Activated CD8-positive, alpha-beta memory T cell treated with anti-CD3 and anti-CD28 coated beads, Interleukin-2, amount 50 U/mL, for 48 hours (primary cell): ENCODE measurements around the gene WDR47.
A peak's percentile ranks its signal among the peaks of the same experiment; 100 is the strongest.
"Not testable (repeated sequence)": the region's sequence is repeated elsewhere in the genome, so short reads cannot be mapped to it uniquely, and the experiment has no call there.

Experiments used
- DNase-seq: peaks from one replicate; pipeline ENCODE4 v3.0.0-alpha.2; 2020

The WDR47 gene

GRCh38 chr1:109041621-109042468 lies at the start of gene WDR47:
Gene WDR47 (minus strand): TSS chr1:109042102. CDS start chr1:109023512, 18,590 bp downstream.
- DNase-seq: peak; percentile 95

DNA sequence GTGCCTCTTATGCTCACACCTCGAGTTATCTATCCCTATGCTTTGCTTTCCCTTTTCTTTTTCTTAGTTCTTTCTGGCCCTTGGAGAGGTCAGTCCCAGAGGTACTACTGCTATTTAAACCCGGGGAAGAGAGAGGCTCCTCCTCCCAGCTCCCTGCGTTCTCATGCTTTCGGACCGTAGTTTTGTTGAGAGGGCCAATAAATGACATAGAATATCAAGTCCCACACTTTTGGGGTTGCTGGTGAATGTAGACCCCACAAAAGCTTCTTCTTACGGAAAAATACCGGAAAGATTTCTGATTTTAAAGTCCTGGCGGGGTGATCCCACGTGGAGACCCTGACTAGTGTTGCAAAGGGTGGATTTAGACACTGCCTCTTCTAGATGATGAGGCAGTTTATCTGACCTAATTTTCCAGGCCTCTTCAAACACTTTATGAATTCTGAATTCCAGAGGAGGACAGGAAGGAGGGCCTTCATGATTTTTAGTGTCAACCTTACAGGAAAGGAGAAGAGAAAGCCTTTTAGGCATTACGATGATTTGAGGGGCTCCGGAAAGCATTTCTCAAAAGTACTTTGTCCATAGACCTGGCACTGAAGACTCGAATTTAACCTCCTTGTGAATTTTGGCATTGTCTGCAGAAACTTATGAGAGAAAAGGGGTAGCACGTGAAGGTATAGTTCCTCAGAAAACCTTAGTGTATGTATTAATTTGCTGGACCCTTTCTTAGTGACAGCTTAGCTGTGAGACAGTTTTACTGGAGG lies 49.4 kb upstream of the WDR47 start:
- no peak for DNase-seq

- peak; percentile 91 for DNase-seq
Observed at GRCh38 chr1:109090196-109091077, 48.5 kb upstream of the WDR47 start, which contains the start of gene TMEM167B. Gene TMEM167B (plus strand): TSS chr1:109090764. CDS start chr1:109090873, 109 bp downstream.

GRCh38 chr1:109089242-109090015 lies 47.5 kb upstream of the WDR47 start:
- DNase-seq: peak; percentile 67

DNA sequence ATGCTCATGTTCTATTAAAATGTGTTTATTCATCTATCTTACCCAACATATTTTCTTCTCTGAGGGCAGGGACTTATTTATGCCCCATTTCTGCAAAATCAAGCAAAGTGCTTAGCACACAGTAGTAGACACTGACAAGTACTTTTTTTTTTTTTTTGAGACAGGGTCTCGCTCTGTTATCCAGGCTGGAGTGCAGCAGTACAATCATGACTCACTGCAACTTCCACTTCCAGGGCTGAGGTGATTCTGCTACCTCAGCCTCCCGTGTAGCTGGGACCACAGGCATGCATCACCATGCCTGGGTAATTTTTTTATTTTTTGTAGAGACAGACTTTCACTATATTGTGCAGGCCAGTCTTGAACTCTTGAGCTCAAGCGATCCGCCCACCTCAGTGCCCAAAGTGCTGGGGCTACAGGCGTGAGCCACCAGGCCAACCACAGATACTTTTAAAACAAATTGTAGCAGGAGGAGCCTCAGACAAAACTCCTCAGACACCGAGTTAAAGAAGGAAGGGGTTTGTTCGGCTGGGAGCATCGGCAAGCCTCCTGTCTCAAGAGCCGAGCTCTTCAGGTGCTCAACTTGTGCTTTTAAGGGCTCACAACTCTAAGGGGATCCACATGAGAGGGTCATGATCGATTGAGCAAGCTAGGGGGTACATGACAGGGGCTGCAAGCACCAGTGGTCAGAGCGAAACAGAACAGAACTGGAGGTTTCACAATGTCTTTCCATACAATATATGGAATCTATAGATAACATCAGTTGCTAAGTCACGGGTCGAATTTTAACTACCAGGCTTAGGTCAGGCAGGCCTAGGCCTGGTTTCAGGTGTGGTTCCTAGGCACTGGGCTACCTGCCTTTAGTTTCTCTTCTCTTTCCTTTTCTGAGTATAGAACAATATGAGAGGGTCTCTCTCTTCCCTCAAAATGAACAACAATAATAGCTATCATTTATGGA lies 42.9 kb upstream of the WDR47 start:
- DNase-seq: no peak

GRCh38 chr1:109083923-109084322 lies 42.0 kb upstream of the WDR47 start:
- DNase-seq: no peak

- no peak for DNase-seq
Observed at GRCh38 chr1:109083501-109083900, 41.6 kb upstream of the WDR47 start.

GRCh38 chr1:109080441-109081082 lies 38.7 kb upstream of the WDR47 start:
- DNase-seq: no peak

DNA sequence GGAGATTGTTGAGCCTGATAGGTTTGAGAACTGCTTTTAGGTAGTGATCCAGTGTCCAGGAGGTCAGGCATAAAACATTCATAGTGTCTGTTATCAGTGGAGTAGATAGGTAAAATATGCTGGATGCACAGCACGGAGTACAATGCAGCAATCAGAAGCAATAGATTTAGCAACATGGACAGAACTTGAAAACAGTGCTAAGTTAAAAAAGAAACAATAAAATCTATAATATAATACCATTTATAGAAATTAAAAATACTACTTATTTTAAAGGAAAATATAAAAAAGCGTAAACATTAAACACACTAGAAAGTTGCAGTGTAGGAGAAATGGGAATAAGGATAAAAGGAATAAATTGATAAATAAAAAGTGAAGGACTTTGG lies 37.3 kb upstream of the WDR47 start:
- DNase-seq: no peak

DNA sequence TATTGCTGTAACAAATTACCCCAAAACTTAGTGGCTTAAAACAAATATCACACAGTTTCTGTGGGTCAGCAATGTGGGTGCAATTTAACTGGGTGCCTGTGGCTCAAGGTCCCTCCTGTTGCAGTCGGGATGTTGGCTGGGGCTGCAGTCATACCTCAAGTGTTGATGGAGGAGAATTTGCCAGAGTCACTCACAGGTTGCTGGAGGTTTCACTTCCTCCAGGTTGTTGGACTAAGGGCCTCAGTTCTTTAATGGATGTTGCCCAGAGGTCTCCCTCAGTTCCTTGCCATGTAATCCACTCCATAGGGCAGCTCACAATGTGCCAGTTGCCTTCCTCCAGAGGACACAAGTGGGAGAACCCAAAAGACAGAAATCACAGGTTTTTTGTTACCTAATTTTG lies 36.4 kb upstream of the WDR47 start:
- no peak for DNase-seq

DNA sequence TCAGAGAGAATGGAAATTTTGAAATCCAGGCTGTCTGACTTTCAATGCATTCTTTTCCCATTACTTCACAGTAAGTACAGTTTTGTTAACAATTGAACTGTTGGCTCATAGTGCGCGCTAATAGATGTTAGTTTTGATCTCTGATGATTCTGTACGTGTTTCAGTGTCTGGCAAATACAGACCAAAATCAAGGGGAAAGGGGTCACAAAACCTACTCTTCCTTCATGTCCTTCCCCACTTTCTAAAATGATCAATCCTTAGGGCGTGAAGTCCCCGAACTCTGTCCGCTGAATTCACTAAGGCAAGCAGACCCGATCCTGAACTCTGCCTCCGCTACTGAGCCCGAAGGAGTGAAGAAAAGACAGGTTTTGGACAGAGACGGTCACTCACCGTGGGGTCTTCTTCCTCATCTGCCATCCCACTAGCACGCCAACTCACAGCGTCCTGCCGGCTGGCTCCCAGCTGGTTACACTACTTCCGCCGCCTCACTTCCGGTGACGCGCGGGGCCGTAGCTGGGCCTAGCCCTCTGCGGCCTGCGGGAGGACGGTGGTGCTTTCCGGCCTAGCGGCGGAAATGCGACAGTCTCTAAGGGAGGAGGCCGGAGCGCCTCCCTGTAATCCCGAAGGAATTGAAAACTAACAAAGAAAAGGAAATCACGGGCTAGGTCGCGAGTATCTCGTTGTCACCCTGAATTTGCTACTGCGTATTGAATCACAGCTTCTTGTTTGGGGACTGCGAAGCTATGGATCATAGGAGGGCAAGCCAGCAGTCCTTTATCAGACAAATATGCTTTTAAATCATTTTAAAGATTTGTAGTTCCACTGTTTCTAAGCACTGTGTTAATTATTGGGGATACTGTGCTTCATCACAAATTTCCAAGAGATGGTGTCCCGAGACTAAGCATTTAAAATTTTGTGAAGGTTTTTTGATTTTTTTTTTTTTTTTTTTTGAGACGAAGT lies 33.9 kb upstream of the WDR47 start, which contains the start of gene TAF13:
TSS of gene TAF13 (minus strand) at position 473 of the 960 bp plus-strand sequence. CDS start at position 417, 56 bp downstream.
- peak; percentile 95 for DNase-seq

GRCh38 chr1:109069294-109069693 lies 27.4 kb upstream of the WDR47 start:
- no peak for DNase-seq

- no peak for DNase-seq
Observed at GRCh38 chr1:109067883-109068282, 26.0 kb upstream of the WDR47 start.

DNA sequence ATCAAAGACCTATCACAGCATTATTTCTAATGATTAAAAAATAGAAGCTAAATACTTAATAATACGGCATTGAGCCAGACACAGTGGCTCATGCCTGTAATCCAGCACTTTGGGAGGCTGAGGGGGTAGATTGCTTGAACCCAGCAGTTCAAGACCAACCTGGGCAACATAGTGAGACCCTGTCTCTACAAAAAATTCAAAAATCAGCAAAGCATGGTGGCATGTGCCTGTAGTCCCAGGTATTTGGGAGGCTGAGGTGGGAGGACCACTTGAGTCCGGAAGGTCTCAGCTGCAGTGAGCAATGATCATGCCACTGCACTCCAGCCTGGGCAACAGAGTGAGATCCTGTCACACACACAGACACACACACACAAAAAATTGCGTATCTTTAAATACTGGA lies 23.2 kb upstream of the WDR47 start:
- no peak for DNase-seq

DNA sequence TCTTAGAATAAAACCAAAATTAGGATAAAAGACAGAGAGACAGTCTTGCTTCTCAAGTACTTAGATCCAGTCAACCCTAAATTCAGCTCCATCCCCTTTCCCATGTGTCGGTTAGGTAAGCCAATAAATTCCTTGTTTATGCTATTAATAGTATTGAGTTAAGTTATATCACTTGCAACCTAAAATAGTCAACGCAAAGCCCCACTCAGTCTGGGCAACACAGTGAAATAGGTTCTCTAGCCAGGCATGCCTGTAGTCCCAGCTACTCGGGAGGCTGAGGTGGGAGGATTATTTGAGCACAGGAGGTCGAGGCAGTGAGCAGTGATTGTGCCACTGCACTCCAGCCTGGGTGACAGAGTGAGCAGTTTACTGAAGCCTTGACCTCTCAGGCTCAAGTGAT lies 19.3 kb upstream of the WDR47 start:
- no peak for DNase-seq

DNA sequence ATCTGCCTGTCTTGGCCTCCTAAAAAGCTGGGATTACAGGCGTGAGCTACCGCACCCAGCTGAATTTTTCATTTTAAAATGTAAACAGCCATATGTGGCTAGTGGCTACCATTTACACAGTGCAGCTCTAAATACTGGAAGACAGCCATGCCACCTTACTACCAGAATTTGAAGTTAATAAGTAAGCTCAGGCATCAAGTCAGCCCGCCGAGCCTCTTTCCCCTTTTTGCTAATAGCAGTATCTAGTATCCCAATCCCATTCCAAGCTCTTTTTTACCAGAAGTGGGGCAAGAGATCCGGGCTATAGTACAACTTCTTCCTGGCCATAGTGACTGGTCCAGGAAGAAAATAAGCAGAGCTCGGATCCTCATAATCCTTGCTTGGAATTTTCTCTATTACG lies 18.8 kb upstream of the WDR47 start:
- DNase-seq: no peak

GRCh38 chr1:109059026-109059425 lies 17.1 kb upstream of the WDR47 start:
- no peak for DNase-seq

DNA sequence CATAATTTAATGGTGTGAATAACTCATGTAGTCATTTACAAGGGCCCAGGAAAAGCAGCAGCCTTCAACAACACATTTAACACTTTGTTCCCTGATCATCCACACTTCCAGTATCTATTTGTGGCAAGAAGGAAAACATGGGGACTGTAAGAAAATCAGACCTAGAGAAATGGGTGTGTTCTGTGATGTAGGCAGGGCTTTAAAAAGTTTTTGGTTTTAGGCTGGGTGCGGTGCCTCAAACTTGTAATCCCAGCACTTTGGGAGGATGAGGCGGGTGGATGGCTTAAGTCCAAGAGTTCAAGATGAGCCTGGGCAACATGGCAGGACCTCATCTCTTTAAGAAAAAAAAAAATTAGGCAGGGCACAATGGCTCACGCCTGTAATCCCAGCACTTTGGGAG lies 14.2 kb upstream of the WDR47 start:
- no peak for DNase-seq

GRCh38 chr1:109052145-109052544 lies 10.2 kb upstream of the WDR47 start:
- DNase-seq: not testable (repeated sequence)
